ENCODE data around the gene GK. TPM values are rescaled to one million over a fixed set of nuclear protein-coding genes. Genes with fewer than 3 reads are reported as not detected.

GK gene
- total RNA-seq, 2 donors from 2014 or later, result 8.9 to 10.2 TPM

- H3K27ac Mint-ChIP-seq, result no peak overlapping the region
- H3K36me3 Mint-ChIP-seq (ENCODE audit: low read depth), result no peaks in the 10 kb centered on the region
- H3K9me3 Mint-ChIP-seq, result no peaks in the 10 kb centered on the region
These were observed 35.9 kb downstream of the GK start for GRCh38 chrX:30689116-30689515.

DNA sequence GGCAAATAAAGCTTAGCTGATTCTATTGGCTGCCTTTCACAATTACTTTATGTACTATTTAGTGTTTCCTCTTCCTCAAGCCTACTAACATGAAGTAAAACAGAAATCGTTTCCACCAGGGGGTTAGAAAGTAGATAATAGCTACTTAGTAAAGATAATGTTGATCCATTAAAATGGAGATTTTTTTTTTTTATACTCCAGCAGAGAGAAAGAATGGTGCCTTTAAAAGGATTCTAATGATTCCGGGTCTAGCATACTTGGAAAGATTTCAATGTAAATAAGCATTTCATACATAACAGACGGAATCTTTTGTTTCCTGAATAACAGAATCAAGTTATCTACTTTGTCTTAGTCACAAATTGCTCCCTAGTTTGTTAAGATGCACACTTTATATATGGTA, 37.1 kb downstream of the GK start:
- no peak overlapping the region for H3K27ac Mint-ChIP-seq
- Histone ChIP-seq H3K27me3 (ENCODE audit: control insufficient read depth, insufficient read depth, low read length, poor library complexity, severe bottlenecking) (no peaks in the 10 kb centered on the region), H3K4me3 (ENCODE audit: low read length) (no peak overlapping the region), H3K4me1 (ENCODE audit: control insufficient read depth, insufficient read depth, low read length) (no peaks in the 10 kb centered on the region), H3K9ac (ENCODE audit: extremely low read depth, low read length, poor library complexity, severe bottlenecking) (no peak overlapping the region), H3K27ac (ENCODE audit: low read depth, low read length) (no peak overlapping the region), H3K9me3 (ENCODE audit: control insufficient read depth, low read length) (no peaks in the 10 kb centered on the region), H3K36me3 (ENCODE audit: control insufficient read depth, insufficient read depth, low read length) (no peaks in the 10 kb centered on the region)
- H3K9me3 Mint-ChIP-seq, result no peaks in the 10 kb centered on the region
- peaks cover 6% of the 10 kb centered on the region for H3K4me1 Mint-ChIP-seq
- H3K4me3 Mint-ChIP-seq, result no peak overlapping the region
- H3K36me3 Mint-ChIP-seq (ENCODE audit: low read depth), result no peaks in the 10 kb centered on the region
- no peak for DNase-seq
- no peak for TF ChIP-seq CTCF (conservative IDR thresholded peaks at IDR 0.05)
- WGBS, 2 experiments (ENCODE audit: insufficient coverage in 1 of 2, insufficient read length in 1 of 2), result 60% methylated on average over 1 of the region's 3 CpGs; no CpG with 5 or more reads in 1 of the 2 experiments
- no peaks in the 10 kb centered on the region for H3K27me3 Mint-ChIP-seq (ENCODE audit: insufficient read depth)

More at GRCh38 chrX:30689116-30689515, 35.9 kb downstream of the GK start:
- Histone ChIP-seq H3K27ac (ENCODE audit: low read depth, low read length) (no peak overlapping the region), H3K4me1 (ENCODE audit: control insufficient read depth, insufficient read depth, low read length) (no peaks in the 10 kb centered on the region), H3K9ac (ENCODE audit: extremely low read depth, low read length, poor library complexity, severe bottlenecking) (no peak overlapping the region), H3K9me3 (ENCODE audit: control insufficient read depth, low read length) (no peaks in the 10 kb centered on the region), H3K27me3 (ENCODE audit: control insufficient read depth, insufficient read depth, low read length, poor library complexity, severe bottlenecking) (no peaks in the 10 kb centered on the region), H3K36me3 (ENCODE audit: control insufficient read depth, insufficient read depth, low read length) (no peaks in the 10 kb centered on the region), H3K4me3 (ENCODE audit: low read length) (no peak overlapping the region)
- TF ChIP-seq CTCF (conservative IDR thresholded peaks at IDR 0.05), result no peak
- Mint-ChIP-seq H3K27me3 (ENCODE audit: insufficient read depth) (no peaks in the 10 kb centered on the region), H3K4me3 (no peak overlapping the region), H3K4me1 (peaks cover 5% of the 10 kb centered on the region)
- no peak for DNase-seq

DNA sequence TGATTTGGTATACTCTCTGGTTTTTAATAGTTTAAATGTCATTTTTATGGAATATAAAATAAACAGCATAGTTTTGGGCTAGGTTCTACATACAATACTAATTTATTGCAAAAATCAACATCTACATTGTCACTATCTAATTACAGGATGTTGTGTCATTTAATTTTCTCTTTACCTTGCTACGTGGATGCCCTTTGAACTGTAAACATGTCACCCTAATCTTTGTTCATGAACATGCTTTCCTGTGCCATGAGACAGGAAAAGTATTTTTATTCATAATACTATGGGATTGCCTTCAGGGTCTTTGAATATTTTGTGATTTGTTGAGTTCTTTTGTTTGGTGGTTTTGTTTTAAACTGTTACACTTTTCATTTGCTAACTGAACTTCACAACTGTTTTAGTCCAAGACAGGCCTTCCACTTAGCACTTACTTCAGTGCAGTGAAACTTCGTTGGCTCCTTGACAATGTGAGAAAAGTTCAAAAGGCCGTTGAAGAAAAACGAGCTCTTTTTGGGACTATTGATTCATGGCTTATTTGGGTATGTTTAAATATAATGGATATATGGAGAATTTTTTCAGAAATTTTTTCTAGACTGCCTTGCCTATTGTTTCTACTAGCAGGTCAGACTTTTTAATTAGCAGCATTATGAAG, 40.9 kb downstream of the GK start:
- Mint-ChIP-seq H3K27me3 (ENCODE audit: insufficient read depth) (no peaks in the 10 kb centered on the region), H3K27ac (no peak overlapping the region), H3K4me1 (peaks cover 6% of the 10 kb centered on the region), H3K36me3 (ENCODE audit: low read depth) (no peaks in the 10 kb centered on the region), H3K9me3 (no peaks in the 10 kb centered on the region), H3K4me3 (no peak overlapping the region)
- Histone ChIP-seq H3K9me3 (ENCODE audit: control insufficient read depth, low read length) (no peaks in the 10 kb centered on the region), H3K9ac (ENCODE audit: extremely low read depth, low read length, poor library complexity, severe bottlenecking) (no peak overlapping the region), H3K27me3 (ENCODE audit: control insufficient read depth, insufficient read depth, low read length, poor library complexity, severe bottlenecking) (no peaks in the 10 kb centered on the region), H3K36me3 (ENCODE audit: control insufficient read depth, insufficient read depth, low read length) (no peaks in the 10 kb centered on the region), H3K4me1 (ENCODE audit: control insufficient read depth, insufficient read depth, low read length) (no peaks in the 10 kb centered on the region), H3K4me3 (ENCODE audit: low read length) (no peak overlapping the region), H3K27ac (ENCODE audit: low read depth, low read length) (no peak overlapping the region)
- DNase-seq, result no peak
- no peak for TF ChIP-seq CTCF (conservative IDR thresholded peaks at IDR 0.05)
- 88% methylated on average over 2 of the region's 4 CpGs; no CpG with 5 or more reads in 1 of the 2 experiments for WGBS, 2 experiments (ENCODE audit: insufficient coverage in 1 of 2, insufficient read length in 1 of 2)

Data from endodermal cell (in vitro differentiated cells).